SK-N-MC (cell line): ENCODE measurements around the gene ING4.

Experiments
- EZH2 ChIP-seq: fragments of 200-600 bp; sonication (generic); IDR thresholded peaks from one replicate; pipeline ENCODE4 v1.6.1; 2017; ENCODE audit warnings: antibody characterized with exemption
- FOXP2 ChIP-seq: optimal IDR thresholded peaks from 2 replicates; pipeline ENCODE3; 2011; ENCODE audit warnings: mild to moderate bottlenecking, moderate library complexity; ENCODE audit not compliant: insufficient read depth; ENCODE audit errors: extremely low read length, control extremely low read depth
- POLR2AphosphoS5 ChIP-seq: IDR thresholded peaks from 2 replicates; pipeline ENCODE4 v1.6.1; 2012; ENCODE audit warnings: mild to moderate bottlenecking, low read depth, low read length, borderline replicate concordance

DNA sequence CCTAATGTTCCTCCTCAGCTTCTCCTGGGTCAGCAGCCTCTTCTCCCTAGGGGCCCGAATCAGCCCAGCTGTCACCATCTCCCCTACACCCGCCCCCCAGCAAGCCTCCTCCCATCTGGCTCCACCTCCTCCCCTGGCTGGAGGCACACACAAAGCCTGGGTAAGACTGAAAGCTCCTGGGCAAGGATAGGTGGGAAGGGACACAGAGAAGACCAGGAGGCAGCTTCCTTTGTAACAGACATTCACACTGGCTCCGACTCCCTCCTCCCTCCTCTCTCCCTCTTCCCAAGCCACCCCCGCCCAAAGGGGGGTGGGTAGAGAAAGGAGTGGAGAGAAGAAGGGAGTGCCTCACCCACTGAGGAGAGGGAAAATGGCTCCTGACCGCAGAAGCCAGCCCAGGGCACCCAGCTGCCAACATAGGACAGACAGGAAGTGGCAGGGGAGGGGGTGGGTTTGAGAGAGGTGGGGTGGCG lies 59.8 kb downstream of the ING4 start:
- TF ChIP-seq EZH2 (no peak), POLR2AphosphoS5 (no peak), FOXP2 (no peak)
